ENCODE data around the gene STXBP2. TPM values are rescaled to one million over a fixed set of nuclear protein-coding genes. Genes with fewer than 3 reads are reported as not detected.

The STXBP2 gene
- total RNA-seq, 3 donors from 2014 or later: 114 to 209 (median 183) TPM

DNA sequence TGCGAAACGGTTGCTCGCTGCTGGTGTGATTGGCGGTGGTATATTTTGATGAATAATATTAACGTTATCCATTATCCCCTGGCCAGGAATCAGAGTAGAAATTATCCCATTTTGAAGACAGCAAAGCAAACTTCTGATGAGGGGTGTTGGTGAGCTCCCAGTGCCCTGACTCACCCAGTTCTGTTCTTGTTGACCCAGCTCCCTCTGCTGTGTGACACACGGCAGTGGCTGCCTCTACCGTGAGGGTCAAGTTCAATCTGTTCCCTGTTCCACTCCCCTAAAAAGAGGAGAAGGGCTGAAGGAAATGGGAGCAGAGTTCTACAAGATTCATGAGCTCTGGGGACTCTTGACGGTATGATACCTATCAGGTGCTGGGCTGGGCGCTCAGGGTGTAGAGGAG, 39.2 kb upstream of the STXBP2 start:
- no peak for DNase-seq
- TF ChIP-seq, protein P1, sequence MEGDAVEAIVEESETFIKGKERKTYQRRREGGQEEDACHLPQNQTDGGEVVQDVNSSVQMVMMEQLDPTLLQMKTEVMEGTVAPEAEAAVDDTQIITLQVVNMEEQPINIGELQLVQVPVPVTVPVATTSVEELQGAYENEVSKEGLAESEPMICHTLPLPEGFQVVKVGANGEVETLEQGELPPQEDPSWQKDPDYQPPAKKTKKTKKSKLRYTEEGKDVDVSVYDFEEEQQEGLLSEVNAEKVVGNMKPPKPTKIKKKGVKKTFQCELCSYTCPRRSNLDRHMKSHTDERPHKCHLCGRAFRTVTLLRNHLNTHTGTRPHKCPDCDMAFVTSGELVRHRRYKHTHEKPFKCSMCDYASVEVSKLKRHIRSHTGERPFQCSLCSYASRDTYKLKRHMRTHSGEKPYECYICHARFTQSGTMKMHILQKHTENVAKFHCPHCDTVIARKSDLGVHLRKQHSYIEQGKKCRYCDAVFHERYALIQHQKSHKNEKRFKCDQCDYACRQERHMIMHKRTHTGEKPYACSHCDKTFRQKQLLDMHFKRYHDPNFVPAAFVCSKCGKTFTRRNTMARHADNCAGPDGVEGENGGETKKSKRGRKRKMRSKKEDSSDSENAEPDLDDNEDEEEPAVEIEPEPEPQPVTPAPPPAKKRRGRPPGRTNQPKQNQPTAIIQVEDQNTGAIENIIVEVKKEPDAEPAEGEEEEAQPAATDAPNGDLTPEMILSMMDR (IDR thresholded peaks at IDR 0.05): no peak

DNA sequence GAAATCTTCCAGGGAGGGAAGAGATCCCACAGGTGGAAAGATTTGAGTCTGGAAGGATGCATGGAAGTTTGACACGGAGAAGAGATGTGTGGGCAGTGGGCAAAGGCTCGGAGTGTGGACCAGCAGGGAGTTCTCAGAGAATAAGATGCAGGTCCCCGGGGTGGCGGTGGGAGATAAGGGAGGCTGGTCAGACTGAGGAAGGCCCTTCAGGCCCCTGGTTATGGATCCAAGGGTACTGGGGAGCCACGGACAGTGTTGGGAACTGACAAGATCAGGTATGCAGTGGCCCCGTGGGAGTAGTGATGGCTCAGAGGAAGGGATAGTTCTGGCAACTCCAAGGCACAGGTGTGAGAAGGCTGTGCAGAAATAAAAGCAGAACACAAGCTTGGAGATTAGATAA, 38.7 kb upstream of the STXBP2 start:
- ATAC-seq: no peak

More for the DNA sequence above, 39.2 kb upstream of the STXBP2 start:
- ATAC-seq: no peak
- Histone ChIP-seq H3K4me1 (ENCODE audit: low read depth) (peaks cover 2% of the 10 kb centered on the region), H3K9me3 (no peaks in the 10 kb centered on the region), H3K36me3 (ENCODE audit: low read depth) (no peaks in the 10 kb centered on the region), H3K4me3 (no peak overlapping the region)
- intact Hi-C loops (cut with DNase I, micrococcal nuclease): no loop called here

DNA sequence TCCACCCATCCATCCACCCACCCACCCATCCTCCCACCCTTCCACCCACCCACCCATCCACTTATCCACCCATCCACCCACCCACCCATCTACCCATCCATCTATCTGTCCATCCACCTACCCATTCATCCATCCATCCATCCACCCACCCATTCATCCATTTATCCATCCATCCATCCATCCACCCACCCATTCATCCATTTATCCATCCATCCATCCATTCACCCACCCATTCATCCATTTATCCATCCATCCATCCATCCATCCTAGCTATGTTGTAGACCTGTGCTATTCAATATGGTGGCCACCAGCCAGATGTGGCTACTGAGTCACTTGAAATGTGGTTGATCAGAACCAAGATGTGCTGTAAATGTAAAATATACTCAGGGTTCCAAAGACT, 36.2 kb upstream of the STXBP2 start:
- H3K36me3 ChIP-seq (ENCODE audit: low read depth): no peaks in the 10 kb centered on the region
- intact Hi-C loops (cut with DNase I, micrococcal nuclease): no loop called here
- no peak for DNase-seq
- H3K4me1 ChIP-seq (ENCODE audit: low read depth): peaks cover 2% of the 10 kb centered on the region
- TF ChIP-seq, protein P1 (IDR thresholded peaks at IDR 0.05): no peak
- no peaks in the 10 kb centered on the region for H3K9me3 ChIP-seq
- H3K4me3 ChIP-seq: no peak overlapping the region
- no peak for ATAC-seq

More for the DNA sequence above, 38.7 kb upstream of the STXBP2 start:
- intact Hi-C loops (cut with DNase I, micrococcal nuclease): no loop called here
- peaks cover 2% of the 10 kb centered on the region for H3K4me1 ChIP-seq (ENCODE audit: low read depth)
- H3K4me3 ChIP-seq: no peak overlapping the region
- TF ChIP-seq, protein P1 (IDR thresholded peaks at IDR 0.05): no peak
- H3K9me3 ChIP-seq: no peaks in the 10 kb centered on the region
- no peak for DNase-seq
- H3K36me3 ChIP-seq (ENCODE audit: low read depth): no peaks in the 10 kb centered on the region

DNA sequence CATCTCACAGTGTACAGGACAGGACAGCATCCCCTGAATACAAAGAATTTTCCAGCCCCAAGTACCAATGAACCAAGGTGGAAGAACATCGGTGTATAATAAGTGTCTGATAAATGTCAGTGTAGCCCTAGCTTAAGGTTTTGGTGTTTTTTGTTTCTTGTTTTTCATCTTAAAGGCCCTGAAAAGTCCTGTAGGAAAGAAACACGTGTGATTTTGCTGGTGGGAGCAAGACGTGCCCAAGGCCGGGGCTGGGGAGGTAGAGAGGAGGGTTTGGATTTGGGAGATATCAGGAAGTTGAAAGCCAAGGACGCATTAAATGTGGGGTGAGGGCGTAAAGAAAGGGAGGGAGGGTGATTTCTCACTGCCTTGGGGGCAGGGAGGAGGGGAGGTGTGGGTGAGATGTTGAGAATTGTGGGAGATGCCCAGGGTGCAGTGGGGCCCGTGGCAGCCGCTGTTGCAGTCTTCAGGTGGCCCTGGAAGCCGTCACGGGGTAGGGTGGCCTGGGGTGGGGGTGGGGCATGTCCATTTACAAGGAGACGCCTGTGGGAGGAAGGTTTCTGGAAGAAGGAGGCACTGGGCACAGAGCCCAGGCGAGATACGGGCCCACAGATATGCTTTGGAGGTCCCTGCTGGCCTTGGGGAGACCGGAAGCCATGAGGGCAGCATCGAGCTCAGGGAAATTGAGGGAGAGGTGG, 34.5 kb upstream of the STXBP2 start:
- no peak for DNase-seq
- ATAC-seq: no peak
- no peaks in the 10 kb centered on the region for H3K9me3 ChIP-seq
- no peaks in the 10 kb centered on the region for H3K36me3 ChIP-seq (ENCODE audit: low read depth)
- no peaks in the 10 kb centered on the region for H3K4me1 ChIP-seq (ENCODE audit: low read depth)
- intact Hi-C loops (cut with DNase I, micrococcal nuclease): no loop called here
- TF ChIP-seq, protein P1 (IDR thresholded peaks at IDR 0.05): no peak
- H3K4me3 ChIP-seq: no peak overlapping the region

DNA sequence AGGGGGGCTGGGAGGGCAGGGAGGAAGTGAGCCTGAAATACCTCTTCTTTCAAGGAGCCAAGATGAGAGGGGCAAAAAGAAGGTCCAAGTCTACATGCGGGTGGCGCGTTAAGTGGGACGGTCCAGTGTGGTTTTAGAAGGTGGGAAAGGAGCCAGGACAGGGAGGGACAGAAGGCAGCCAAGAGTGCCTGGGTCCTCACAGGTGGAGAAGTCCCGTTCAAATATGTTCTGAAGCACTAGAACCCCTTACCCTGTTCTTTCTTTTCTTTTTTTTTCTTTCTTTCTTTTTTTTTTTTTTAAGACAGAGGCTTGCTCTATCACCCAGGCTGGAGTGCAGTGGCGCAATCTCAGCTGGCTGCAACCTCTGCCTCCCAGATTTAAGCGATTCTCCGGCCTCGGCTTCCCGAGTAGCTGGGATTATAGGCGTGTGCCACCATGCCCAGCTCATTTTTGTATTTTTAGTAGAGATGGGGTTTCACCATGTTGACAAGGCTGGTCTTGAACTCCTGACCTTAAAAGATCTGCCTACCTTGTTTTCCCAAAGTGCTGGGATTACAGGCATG, 33.9 kb upstream of the STXBP2 start:
- DNase-seq: no peak
- intact Hi-C loops (cut with DNase I, micrococcal nuclease): no loop called here
- no peaks in the 10 kb centered on the region for H3K36me3 ChIP-seq (ENCODE audit: low read depth)
- no peak overlapping the region for H3K4me3 ChIP-seq
- no peaks in the 10 kb centered on the region for H3K4me1 ChIP-seq (ENCODE audit: low read depth)
- H3K9me3 ChIP-seq: no peaks in the 10 kb centered on the region
- TF ChIP-seq, protein P1 (IDR thresholded peaks at IDR 0.05): no peak
- no peak for ATAC-seq

Measured in mucosa of descending colon (tissue), 3 donors.